OCI-LY3 (cell line): ENCODE measurements around the gene SHANK3.

Experiments
- EZH2phosphoT487 ChIP-seq: fragments of 200-600 bp; shearing (Covaris generic); IDR thresholded peaks from 2 replicates; pipeline ENCODE4 v1.6.1; 2018; ENCODE audit warnings: antibody characterized with exemption, mixed run types, low read depth
- TF ChIP-seq, protein P1 (sequence below): fragments of 200-600, 300-600 bp; sonication (generic); IDR thresholded peaks from 2 replicates; pipeline ENCODE4 v1.5.1; 2014; ENCODE audit warnings: antibody characterized with exemption, low read length, low read depth

DNA sequence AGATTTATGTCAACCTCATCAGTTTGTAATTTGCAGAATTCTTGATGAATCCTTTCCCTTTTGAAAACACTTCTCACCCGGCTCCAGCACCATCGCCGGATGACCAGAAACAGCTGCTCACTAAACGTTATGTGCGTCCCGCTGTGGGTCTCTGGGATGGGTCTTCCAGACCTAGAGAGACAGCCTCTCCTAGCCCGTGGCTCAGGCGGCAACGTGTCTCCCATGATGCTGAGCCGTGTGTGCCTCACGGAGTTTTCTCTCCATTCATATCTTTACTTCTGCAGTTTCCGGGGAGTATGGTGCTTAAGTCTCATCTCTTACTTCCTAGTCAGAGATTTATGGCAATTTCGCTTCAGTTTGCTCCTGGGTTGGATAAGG is 40.4 kb downstream of the SHANK3 start:
- TF ChIP-seq, protein P1, sequence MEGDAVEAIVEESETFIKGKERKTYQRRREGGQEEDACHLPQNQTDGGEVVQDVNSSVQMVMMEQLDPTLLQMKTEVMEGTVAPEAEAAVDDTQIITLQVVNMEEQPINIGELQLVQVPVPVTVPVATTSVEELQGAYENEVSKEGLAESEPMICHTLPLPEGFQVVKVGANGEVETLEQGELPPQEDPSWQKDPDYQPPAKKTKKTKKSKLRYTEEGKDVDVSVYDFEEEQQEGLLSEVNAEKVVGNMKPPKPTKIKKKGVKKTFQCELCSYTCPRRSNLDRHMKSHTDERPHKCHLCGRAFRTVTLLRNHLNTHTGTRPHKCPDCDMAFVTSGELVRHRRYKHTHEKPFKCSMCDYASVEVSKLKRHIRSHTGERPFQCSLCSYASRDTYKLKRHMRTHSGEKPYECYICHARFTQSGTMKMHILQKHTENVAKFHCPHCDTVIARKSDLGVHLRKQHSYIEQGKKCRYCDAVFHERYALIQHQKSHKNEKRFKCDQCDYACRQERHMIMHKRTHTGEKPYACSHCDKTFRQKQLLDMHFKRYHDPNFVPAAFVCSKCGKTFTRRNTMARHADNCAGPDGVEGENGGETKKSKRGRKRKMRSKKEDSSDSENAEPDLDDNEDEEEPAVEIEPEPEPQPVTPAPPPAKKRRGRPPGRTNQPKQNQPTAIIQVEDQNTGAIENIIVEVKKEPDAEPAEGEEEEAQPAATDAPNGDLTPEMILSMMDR, result no peak
- no peak for TF ChIP-seq EZH2phosphoT487
